Measurements from ENCODE around the gene CAMLG. TPM values are rescaled to one million over a fixed set of nuclear protein-coding genes. Genes with fewer than 3 reads are reported as not detected.

CAMLG gene
- total RNA-seq (2021; ENCODE audit: unreplicated experiment) (29.3 TPM), Bru-seq, nascent RNA (percentile 69 among the genes with signal in this experiment), BruChase-seq, experiment 1, labeled RNA remaining after a 6-hour chase (percentile 85 among the genes with signal in this experiment), BruChase-seq, experiment 2, labeled RNA remaining after a 2-hour chase (percentile 80 among the genes with signal in this experiment)
- polyA plus RNA-seq (2012), result 21.1 and 24.2 TPM in 2 replicates
- long read RNA-seq, transcript CAMLG-201 (4 exons, 2,221 nt), result major isoform, 41 of 59 reads
- long read RNA-seq, partial matches to known transcripts, result 5 of 59 reads
- long read RNA-seq, other reads (novel, unspliced or antisense), result 11 of 59 reads

- POLR2A ChIA-PET, result interaction anchor here (0.6 to 1.6 kb wide), 8 partner anchors 12 to 574 kb away, joined by 3 to 16 read pairs (median 4); partner anchors contain the start of genes C5orf24, DDX46 and PCBD2
- Histone ChIP-seq H3K36me3 (ENCODE audit: control insufficient read depth in 1 of 2, insufficient read depth in 2 of 2, low read length in 2 of 2) (peaks cover 6 to 8% of the 10 kb centered on the region in 2 experiments; a peak in 2 of 4 replicates), H2AFZ (ENCODE audit: low read depth, low read length, poor library complexity, severe bottlenecking) (peak within 1 kb of the TSS; percentile 88), H3K4me3 (replicated peaks in 1 of 2; ENCODE audit: low read depth in 1 of 2, low read length in 2 of 2) (peak within 1 kb of the TSS; percentile 66 to 77), H3K27me3 (ENCODE audit: insufficient read depth, low read length) (no peaks in the 10 kb centered on the region), H3K79me2 (ENCODE audit: insufficient read depth, low read length) (peaks cover 44% of the 10 kb centered on the region), H3K27ac (ENCODE audit: low read depth, low read length) (peak within 1 kb of the TSS; percentile 70), H3K4me1 (ENCODE audit: control insufficient read depth in 1 of 2, insufficient read depth in 2 of 2, low read length in 2 of 2) (peaks cover 9 to 24% of the 10 kb centered on the region in 2 experiments), H4K20me1 (ENCODE audit: insufficient read depth) (no peaks in the 10 kb centered on the region), H3K4me2 (ENCODE audit: low read length) (peak within 1 kb of the TSS; percentile 84), H3K9me2 (ENCODE audit: insufficient read depth) (no peaks in the 10 kb centered on the region), H3K9me3 (ENCODE audit: control insufficient read depth in 1 of 2, insufficient read depth in 1 of 2, low read depth in 1 of 2, low read length in 2 of 2) (no peaks in the 10 kb centered on the region), H3K9ac (ENCODE audit: low read length) (peak within 1 kb of the TSS; percentile 71)
- intact Hi-C loops (cut with micrococcal nuclease), result loop anchor here (1.0 to 10.0 kb wide), 4 partner anchors 152 to 464 kb away; partner anchors contain the start of gene PCBD2
- BruUV-seq (replicated peaks), result no TSS peak
- CTCF ChIA-PET, result interaction anchor here (0.6 to 2.4 kb wide), 6 partner anchors 13 to 168 kb away, joined by 3 to 15 read pairs (median 4); partner anchors contain the start of gene PCBD2
- ATAC-seq, result peak; percentile 91
- DNase-seq (ENCODE audit: low read depth, low spot score), result peak; percentile 96
- RAD21 ChIA-PET (ENCODE audit: low non-redundant PET in 1 of 2, low total read pairs in 2 of 2, uncharacterized antibody in 2 of 2, unreplicated experiment in 2 of 2), result interaction anchor here (0.7 to 2.2 kb wide), 5 partner anchors 151 to 372 kb away, joined by 3 to 5 read pairs (median 3); partner anchors contain the start of gene PCBD2 (in 1 of the 2)
- TF ChIP-seq ZFX (IDR thresholded peaks at IDR 0.05) (peak; percentile 74), EGR1 (IDR thresholded peaks at IDR 0.05; ENCODE audit: low read depth) (peak; percentile 90), ATF3 (IDR thresholded peaks at IDR 0.05) (no peak), CBX3 (IDR thresholded peaks at IDR 0.05; ENCODE audit: low read depth) (peak; percentile 98), FOSL1 (IDR thresholded peaks at IDR 0.05; ENCODE audit: low read depth) (no peak), MAX (IDR thresholded peaks at IDR 0.05) (peak; percentile 98), RAD21 (IDR thresholded peaks at IDR 0.05; ENCODE audit: low read depth) (peak; percentile 65), JUND (IDR thresholded peaks at IDR 0.05) (peak; percentile 22; the same call in 1 of the 2 replicates), SRF (IDR thresholded peaks at IDR 0.05; ENCODE audit: low read depth) (peak; percentile 84), YY1 (IDR thresholded peaks at IDR 0.05; ENCODE audit: extremely low read depth, insufficient replicate concordance, low read depth, low read length) (peak; percentile 100), SIN3A (IDR thresholded peaks at IDR 0.05; ENCODE audit: low read depth) (no peak; the same call in none of the 2 replicates), TCF7L2 (IDR thresholded peaks at IDR 0.05; ENCODE audit: borderline replicate concordance, extremely low read depth, insufficient read depth, insufficient read length) (peak; percentile 65), CTCF (IDR thresholded peaks at IDR 0.05 in 2 of 3, conservative IDR thresholded peaks at IDR 0.05 in 1 of 3; ENCODE audit: borderline replicate concordance in 1 of 3, insufficient read depth in 1 of 3, low read depth in 2 of 3, low read length in 2 of 3) (peak; percentile 49 to 79 (median 66))
- TF ChIP-seq, protein P1, sequence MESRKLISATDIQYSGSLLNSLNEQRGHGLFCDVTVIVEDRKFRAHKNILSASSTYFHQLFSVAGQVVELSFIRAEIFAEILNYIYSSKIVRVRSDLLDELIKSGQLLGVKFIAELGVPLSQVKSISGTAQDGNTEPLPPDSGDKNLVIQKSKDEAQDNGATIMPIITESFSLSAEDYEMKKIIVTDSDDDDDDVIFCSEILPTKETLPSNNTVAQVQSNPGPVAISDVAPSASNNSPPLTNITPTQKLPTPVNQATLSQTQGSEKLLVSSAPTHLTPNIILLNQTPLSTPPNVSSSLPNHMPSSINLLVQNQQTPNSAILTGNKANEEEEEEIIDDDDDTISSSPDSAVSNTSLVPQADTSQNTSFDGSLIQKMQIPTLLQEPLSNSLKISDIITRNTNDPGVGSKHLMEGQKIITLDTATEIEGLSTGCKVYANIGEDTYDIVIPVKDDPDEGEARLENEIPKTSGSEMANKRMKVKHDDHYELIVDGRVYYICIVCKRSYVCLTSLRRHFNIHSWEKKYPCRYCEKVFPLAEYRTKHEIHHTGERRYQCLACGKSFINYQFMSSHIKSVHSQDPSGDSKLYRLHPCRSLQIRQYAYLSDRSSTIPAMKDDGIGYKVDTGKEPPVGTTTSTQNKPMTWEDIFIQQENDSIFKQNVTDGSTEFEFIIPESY (IDR thresholded peaks at IDR 0.05; ENCODE audit: extremely low read depth, insufficient replicate concordance, low read length), result no peak
- TF ChIP-seq, protein P2, sequence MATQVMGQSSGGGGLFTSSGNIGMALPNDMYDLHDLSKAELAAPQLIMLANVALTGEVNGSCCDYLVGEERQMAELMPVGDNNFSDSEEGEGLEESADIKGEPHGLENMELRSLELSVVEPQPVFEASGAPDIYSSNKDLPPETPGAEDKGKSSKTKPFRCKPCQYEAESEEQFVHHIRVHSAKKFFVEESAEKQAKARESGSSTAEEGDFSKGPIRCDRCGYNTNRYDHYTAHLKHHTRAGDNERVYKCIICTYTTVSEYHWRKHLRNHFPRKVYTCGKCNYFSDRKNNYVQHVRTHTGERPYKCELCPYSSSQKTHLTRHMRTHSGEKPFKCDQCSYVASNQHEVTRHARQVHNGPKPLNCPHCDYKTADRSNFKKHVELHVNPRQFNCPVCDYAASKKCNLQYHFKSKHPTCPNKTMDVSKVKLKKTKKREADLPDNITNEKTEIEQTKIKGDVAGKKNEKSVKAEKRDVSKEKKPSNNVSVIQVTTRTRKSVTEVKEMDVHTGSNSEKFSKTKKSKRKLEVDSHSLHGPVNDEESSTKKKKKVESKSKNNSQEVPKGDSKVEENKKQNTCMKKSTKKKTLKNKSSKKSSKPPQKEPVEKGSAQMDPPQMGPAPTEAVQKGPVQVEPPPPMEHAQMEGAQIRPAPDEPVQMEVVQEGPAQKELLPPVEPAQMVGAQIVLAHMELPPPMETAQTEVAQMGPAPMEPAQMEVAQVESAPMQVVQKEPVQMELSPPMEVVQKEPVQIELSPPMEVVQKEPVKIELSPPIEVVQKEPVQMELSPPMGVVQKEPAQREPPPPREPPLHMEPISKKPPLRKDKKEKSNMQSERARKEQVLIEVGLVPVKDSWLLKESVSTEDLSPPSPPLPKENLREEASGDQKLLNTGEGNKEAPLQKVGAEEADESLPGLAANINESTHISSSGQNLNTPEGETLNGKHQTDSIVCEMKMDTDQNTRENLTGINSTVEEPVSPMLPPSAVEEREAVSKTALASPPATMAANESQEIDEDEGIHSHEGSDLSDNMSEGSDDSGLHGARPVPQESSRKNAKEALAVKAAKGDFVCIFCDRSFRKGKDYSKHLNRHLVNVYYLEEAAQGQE (IDR thresholded peaks at IDR 0.05; ENCODE audit: low read depth), result no peak
Measured at GRCh38 chr5:134738133-134738962, at the start of gene CAMLG. CAMLG (plus strand) TSS chr5:134738548; CDS start chr5:134738621, 73 bp downstream.

Data from HCT116 (cell line).